H1 (cell line): Measurements from ENCODE around the gene NR3C2. TPM values are rescaled to one million over a fixed set of nuclear protein-coding genes. Genes with fewer than 3 reads are reported as not detected.

ENCODE experiments used
- CTCF ChIA-PET: fragments of 300-600 bp; sonication (Branson Sonifier 250); formaldehyde crosslinking; loops from one replicate; lab custom pipeline; 2021; ENCODE audit not compliant: partially characterized antibody; lab: Charles Lee
- POLR2A ChIA-PET: fragments of 300-600 bp; sonication (Branson Sonifier 250); formaldehyde crosslinking; loops from one replicate; lab custom pipeline; 2021; ENCODE audit warnings: inconsistent platforms; ENCODE audit not compliant: partially characterized antibody; lab: Charles Lee
- DNase-seq, 2 experiments: peaks; one replicate each; pipeline versions ENCODE4 v3.0.0 to v3.0.0-alpha.2; 2010 to 2022; ENCODE audit warnings: low spot score in 2 of 2, low read depth in 1 of 2, mixed read lengths in 1 of 2
- FAIRE-seq: peaks from 2 replicates; lab custom pipeline; 2011; peaks lifted over from hg19 to GRCh38; lab: Jason Lieb, UNC
- H2AFZ ChIP-seq: 2 replicates; pipeline ENCODE4 v1.8.1; 2012; ENCODE audit warnings: low read length, inconsistent platforms
- H2AK5ac ChIP-seq: 2 replicates; pipeline ENCODE4 v1.6.1; 2013; ENCODE audit warnings: low read depth, low read length
- H2BK120ac ChIP-seq: replicated peaks from 2 replicates; pipeline ENCODE3; 2013; ENCODE audit warnings: low read depth, low read length, inconsistent platforms
- H2BK12ac ChIP-seq: 2 replicates; pipeline ENCODE4 v1.6.1; 2013; ENCODE audit warnings: low read depth, low read length
- H2BK15ac ChIP-seq: 2 replicates; pipeline ENCODE4 v1.6.1; 2013; ENCODE audit warnings: low read length
- H2BK20ac ChIP-seq: 2 replicates; pipeline ENCODE4 v1.6.1; 2013; ENCODE audit warnings: low read length
- H2BK5ac ChIP-seq: 2 replicates; pipeline ENCODE4 v1.6.1; 2013; ENCODE audit warnings: low read depth, low read length
- H3K14ac ChIP-seq: 2 replicates; pipeline ENCODE4 v1.6.1; 2013; ENCODE audit warnings: inconsistent platforms; ENCODE audit not compliant: insufficient read length
- H3K18ac ChIP-seq: 2 replicates; pipeline ENCODE4 v1.6.1; 2013; ENCODE audit warnings: low read length; ENCODE audit errors: extremely low read depth
- H3K23ac ChIP-seq: 2 replicates; pipeline ENCODE4 v1.6.1; 2013; ENCODE audit warnings: inconsistent platforms; ENCODE audit not compliant: insufficient read length
- H3K23me2 ChIP-seq: 2 replicates; pipeline ENCODE4 v1.6.1; 2013; ENCODE audit warnings: low read depth, low read length
- H3K27ac ChIP-seq: 2 replicates; pipeline ENCODE4 v1.6.1; 2011; ENCODE audit warnings: low read depth, low read length, inconsistent platforms
- H3K27me3 ChIP-seq, 4 experiments: replicated peaks in 1 of 4; 1 replicate in 1 of 4; 2 replicates in 3 of 4; pipeline versions ENCODE4 v1.6.1 to v1.8.1; 2011 to 2013; ENCODE audit warnings: low read length in 3 of 4, mild to moderate bottlenecking in 3 of 4, inconsistent platforms in 2 of 4, mixed read lengths in 2 of 4, moderate library complexity in 1 of 4; ENCODE audit not compliant: control insufficient read depth in 3 of 4, insufficient read depth in 3 of 4; ENCODE audit errors: extremely low read depth in 1 of 4
- H3K36me3 ChIP-seq, 4 experiments: 2 replicates each; pipeline versions ENCODE4 v1.6.1 to v1.8.1; 2011 to 2013; ENCODE audit warnings: mild to moderate bottlenecking in 4 of 4, low read length in 3 of 4, moderate library complexity in 2 of 4, control low read depth in 1 of 4, inconsistent platforms in 1 of 4; ENCODE audit not compliant: insufficient read depth in 4 of 4, control insufficient read depth in 2 of 4
- H3K4ac ChIP-seq: replicated peaks from 2 replicates; pipeline ENCODE3; 2013; ENCODE audit warnings: low read length, low read depth, mixed read lengths, inconsistent platforms; ENCODE audit not compliant: insufficient read length
- H3K4me1 ChIP-seq, 4 experiments: replicated peaks in 1 of 4; 1 replicate in 1 of 4; 2 replicates in 3 of 4; pipeline versions ENCODE4 v1.6.1 to v1.8.1; 2011 to 2013; ENCODE audit warnings: low read length in 3 of 4, inconsistent platforms in 2 of 4, mixed read lengths in 1 of 4; ENCODE audit not compliant: insufficient read depth in 4 of 4, control insufficient read depth in 3 of 4
- H3K4me2 ChIP-seq, 2 experiments: 2 replicates each; pipeline versions ENCODE4 v1.6.1 to v1.8.1; 2011 to 2013; ENCODE audit warnings: low read depth in 2 of 2, low read length in 2 of 2, control low read depth in 1 of 2, inconsistent platforms in 1 of 2, mild to moderate bottlenecking in 1 of 2; ENCODE audit not compliant: insufficient read depth in 1 of 2
- H3K4me3 ChIP-seq, 4 experiments: fragments of 200-600, 300-600 bp in 1 of 4; sonication (generic), shearing (Covaris generic), sonication (Bioruptor Twin) in 1 of 4; 2 replicates each; pipeline versions ENCODE4 v1.5.1 to v1.8.1; 2011 to 2016; ENCODE audit warnings: low read length in 4 of 4, low read depth in 3 of 4, control low read depth in 2 of 4, inconsistent platforms in 2 of 4, mild to moderate bottlenecking in 2 of 4, mixed read lengths in 1 of 4, moderate library complexity in 1 of 4; ENCODE audit not compliant: insufficient read depth in 2 of 4; ENCODE audit errors: extremely low read depth in 1 of 4
- H3K56ac ChIP-seq: replicated peaks from 2 replicates; pipeline ENCODE3; 2013; ENCODE audit warnings: low read depth, mild to moderate bottlenecking, mixed read lengths, low read length, inconsistent platforms; ENCODE audit not compliant: insufficient read length
- H3K79me1 ChIP-seq: 2 replicates; pipeline ENCODE4 v1.6.1; 2013; ENCODE audit warnings: low read depth, low read length, control low read depth
- H3K79me2 ChIP-seq, 2 experiments: 2 replicates each; pipeline versions ENCODE4 v1.6.1 to v1.8.1; 2012 to 2013; ENCODE audit warnings: low read length in 2 of 2, mild to moderate bottlenecking in 2 of 2, inconsistent platforms in 1 of 2; ENCODE audit not compliant: insufficient read depth in 2 of 2, control insufficient read depth in 1 of 2
- H3K9ac ChIP-seq, 4 experiments: replicated peaks in 1 of 4; 1 replicate in 1 of 4; 2 replicates in 3 of 4; pipeline versions ENCODE4 v1.6.1 to v1.8.1; 2011 to 2013; ENCODE audit warnings: low read depth in 3 of 4, low read length in 3 of 4, control low read depth in 2 of 4, mild to moderate bottlenecking in 2 of 4, moderate library complexity in 2 of 4, inconsistent platforms in 1 of 4; ENCODE audit errors: extremely low read depth in 1 of 4
- H3K9me3 ChIP-seq, 2 experiments: 2 replicates each; pipeline versions ENCODE4 v1.6.1 to v1.8.1; 2012 to 2013; ENCODE audit warnings: mild to moderate bottlenecking in 2 of 2, moderate library complexity in 2 of 2, control low read depth in 1 of 2, inconsistent platforms in 1 of 2, low read depth in 1 of 2, low read length in 1 of 2, mixed read lengths in 1 of 2; ENCODE audit not compliant: insufficient read depth in 2 of 2
- H4K20me1 ChIP-seq, 2 experiments: replicated peaks in 1 of 2; 2 replicates each; pipeline versions ENCODE3 to v1.8.1; 2011 to 2013; ENCODE audit warnings: inconsistent platforms in 2 of 2, low read length in 2 of 2, mild to moderate bottlenecking in 1 of 2; ENCODE audit not compliant: insufficient read depth in 2 of 2, control insufficient read depth in 1 of 2
- H4K5ac ChIP-seq: 2 replicates; pipeline ENCODE4 v1.6.1; 2013; ENCODE audit warnings: low read length, low read depth, mixed read lengths, inconsistent platforms; ENCODE audit not compliant: insufficient read length
- H4K8ac ChIP-seq: 2 replicates; pipeline ENCODE4 v1.8.0; 2013; ENCODE audit warnings: mild to moderate bottlenecking, moderate library complexity, low read length, inconsistent platforms; ENCODE audit not compliant: insufficient read depth; ENCODE audit errors: extremely low read depth
- H4K91ac ChIP-seq: replicated peaks from 2 replicates; pipeline ENCODE3; 2013; ENCODE audit warnings: low read length, mixed read lengths, inconsistent platforms; ENCODE audit not compliant: insufficient read length
- ASH2L ChIP-seq: fragments of 200-600, 300-600 bp; sonication (generic); IDR thresholded peaks from one replicate; pipeline ENCODE4 v1.7.1; 2017; ENCODE audit warnings: low read length
- CHD1 ChIP-seq: IDR thresholded peaks from 2 replicates; pipeline ENCODE4 v1.6.1; 2012; ENCODE audit warnings: low read depth, low read length, improper control_type of control experiment
- EP300 ChIP-seq, 2 experiments: IDR thresholded peaks; 1 replicate in 1 of 2; 2 replicates in 1 of 2; pipeline ENCODE4 v1.6.1; 2011 to 2012; ENCODE audit warnings: low read depth in 2 of 2, low read length in 2 of 2, mild to moderate bottlenecking in 2 of 2, borderline replicate concordance in 1 of 2, inconsistent platforms in 1 of 2, moderate library complexity in 1 of 2
- KDM4A ChIP-seq: IDR thresholded peaks from one replicate; pipeline ENCODE4 v1.7.1; 2012; ENCODE audit warnings: low read depth, mild to moderate bottlenecking, moderate library complexity, low read length, inconsistent platforms; ENCODE audit not compliant: severe bottlenecking
- NANOG ChIP-seq: IDR thresholded peaks from 2 replicates; pipeline ENCODE4 v1.6.1; 2011; ENCODE audit warnings: low read length, low read depth, mild to moderate bottlenecking, inconsistent platforms; ENCODE audit not compliant: insufficient read depth, poor library complexity, severe bottlenecking
- POLR2A ChIP-seq, 2 experiments: IDR thresholded peaks; 1 replicate in 1 of 2; 2 replicates in 1 of 2; pipeline ENCODE4 v1.6.1; 2011; ENCODE audit warnings: low read depth in 2 of 2, low read length in 2 of 2, mild to moderate bottlenecking in 2 of 2; ENCODE audit errors: control extremely low read depth in 1 of 2
- WGBS, 2 experiments: shearing (Covaris generic) in 1 of 2; methylation state at CpG; one replicate each; pipeline versions ENCODE4 v1.1.6 to v1.1.7; 2013 to 2015; ENCODE audit warnings: low lambda C conversion rate in 2 of 2, mixed read lengths in 2 of 2, inconsistent platforms in 1 of 2, low coverage in 1 of 2, missing lambda C conversion rate in 1 of 2; ENCODE audit not compliant: insufficient replicate concordance in 2 of 2, insufficient coverage in 1 of 2, insufficient read length in 1 of 2; ENCODE audit errors: extremely low coverage in 1 of 2, missing lambda C conversion rate in 1 of 2; 5-methylcytosine and 5-hydroxymethylcytosine counted together
- polyA plus RNA-seq, 7 experiments: library from polyadenylated mRNA; depleted of rRNA in 3 of 7; stranded (reverse) in 5 of 7; unstranded in 2 of 7; fragments of >200 nt in 5 of 7; fragments of 200-250 nt in 2 of 7; gene quantifications; 1 replicate in 5 of 7; 2 replicates in 1 of 7; 4 replicates in 1 of 7; pipeline versions ENCODE4 v1.2.1 to v1.2.3, GENCODE V29; 2011 to 2013; ENCODE audit warnings: missing spikeins in 2 of 7, mixed read lengths in 2 of 7
- total RNA-seq: library from RNA; stranded (reverse); fragmentation: NEBNext Ultra II Directional; extraction: Animal tissue kit (Norgen Biotek cat#: 25700); gene quantifications from 2 replicates; pipeline ENCODE4 v1.2.1, GENCODE V29; 2021

NR3C2 gene
- total and polyA plus RNA-seq, 2 of the 8 experiments (the other 6 are each of a cell fraction or from before 2014, with no cell fraction given), result 0.80 to 3.9 TPM

GRCh38 chr4:148116969-148117368 is 325.2 kb downstream of the NR3C2 start:
- H2BK15ac ChIP-seq, result no peak overlapping the region
- H3K18ac ChIP-seq, result no peak overlapping the region
- POLR2A ChIA-PET, result no interaction called here
- CTCF ChIA-PET, result interaction anchor here (0.6 to 2.3 kb wide), 5 partner anchors 10 to 264 kb away, joined by 3 to 6 read pairs (median 3); no protein-coding TSS in a partner anchor
- H4K8ac ChIP-seq, result no peak overlapping the region
- H3K14ac ChIP-seq, result no peak overlapping the region
- no peak overlapping the region for H3K23ac ChIP-seq
- DNase-seq, result no peak
- H4K20me1 ChIP-seq, result no peaks in the 10 kb centered on the region
- H3K36me3 ChIP-seq, result no peaks in the 10 kb centered on the region
- H3K9ac ChIP-seq, result no peak overlapping the region
- H3K9me3 ChIP-seq, result no peaks in the 10 kb centered on the region
- WGBS, 2 experiments, result 85% methylated on average over 4 of the region's 4 CpGs; no CpG with 5 or more reads in 1 of the 2 experiments
- H3K27me3 ChIP-seq, result no peaks in the 10 kb centered on the region
- no peak overlapping the region for H2BK120ac ChIP-seq
- no peak overlapping the region for H3K4ac ChIP-seq
- no peaks in the 10 kb centered on the region for H3K79me1 ChIP-seq
- H3K79me2 ChIP-seq, result no peaks in the 10 kb centered on the region
- H2AK5ac ChIP-seq, result no peak overlapping the region
- H3K23me2 ChIP-seq, result no peaks in the 10 kb centered on the region
- H3K27ac ChIP-seq, result no peak overlapping the region
- H2BK5ac ChIP-seq, result no peak overlapping the region
- no peak overlapping the region for H4K91ac ChIP-seq
- FAIRE-seq, result no peak
- TF ChIP-seq NANOG, result no peak
- no peak for TF ChIP-seq ASH2L
- no peak for TF ChIP-seq KDM4A
- no peak for TF ChIP-seq CHD1
- TF ChIP-seq EP300 (IDR thresholded peaks at IDR 0.05; ENCODE audit: borderline replicate concordance in 1 of 2, low read depth in 2 of 2, low read length in 2 of 2), result no peak
- no peak for TF ChIP-seq POLR2A (IDR thresholded peaks at IDR 0.05; ENCODE audit: control extremely low read depth in 1 of 2, low read depth in 2 of 2, low read length in 2 of 2)
- H2BK12ac ChIP-seq, result no peak overlapping the region; the same call in 1 of the 2 replicates
- no peak overlapping the region for H3K4me3 ChIP-seq
- no peak overlapping the region for H3K56ac ChIP-seq
- no peak overlapping the region for H4K5ac ChIP-seq
- H2BK20ac ChIP-seq, result no peak overlapping the region
- peaks cover 0 to 19% (median 1%) of the 10 kb centered on the region in 4 experiments; a peak in 4 of 7 replicates for H3K4me1 ChIP-seq
- H2AFZ ChIP-seq, result no peak overlapping the region
- no peak overlapping the region for H3K4me2 ChIP-seq
